ENCODE results near the gene MMP12.
"Not testable (repeated sequence)": the region's sequence is repeated elsewhere in the genome, so short reads cannot be mapped to it uniquely, and the experiment has no call there.

The MMP12 gene

DNA sequence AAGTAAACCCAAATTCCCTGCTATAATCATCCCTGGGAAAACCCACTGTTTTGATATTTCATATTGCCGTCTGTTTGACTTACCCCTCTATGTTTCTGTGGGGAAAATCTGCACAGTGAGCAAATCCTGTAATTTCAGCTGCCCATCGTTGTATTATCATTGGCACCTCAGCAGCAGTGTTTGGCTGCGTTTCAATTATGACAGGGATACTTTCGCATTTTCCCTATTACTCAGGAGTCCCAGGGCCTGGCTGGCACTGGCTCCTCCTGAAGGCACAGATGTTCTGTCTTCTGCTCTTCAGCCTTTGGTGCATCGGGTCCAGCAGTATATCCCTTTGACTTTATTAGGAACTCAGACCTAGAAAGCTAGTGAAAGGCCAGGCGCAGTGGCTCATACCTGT lies 12.2 kb upstream of the MMP12 start:
- no peak overlapping the region for H3K27ac ChIP-seq (ENCODE audit: low read depth, low read length)
- no peak overlapping the region for H3K4me3 ChIP-seq (ENCODE audit: low read depth in 1 of 2, low read length in 2 of 2)
- no peaks in the 10 kb centered on the region for H3K36me3 ChIP-seq (ENCODE audit: insufficient read depth, low read length)
- no peaks in the 10 kb centered on the region for H3K4me1 ChIP-seq (ENCODE audit: insufficient read depth, low read length)
- no peaks in the 10 kb centered on the region for H3K9me3 ChIP-seq (ENCODE audit: low read length)
- no peak overlapping the region for H3K9ac ChIP-seq (ENCODE audit: low read length)
- H3K27me3 ChIP-seq (ENCODE audit: control insufficient read depth in 1 of 2, insufficient read depth in 2 of 2, low read length in 2 of 2), result no peaks in the 10 kb centered on the region

DNA sequence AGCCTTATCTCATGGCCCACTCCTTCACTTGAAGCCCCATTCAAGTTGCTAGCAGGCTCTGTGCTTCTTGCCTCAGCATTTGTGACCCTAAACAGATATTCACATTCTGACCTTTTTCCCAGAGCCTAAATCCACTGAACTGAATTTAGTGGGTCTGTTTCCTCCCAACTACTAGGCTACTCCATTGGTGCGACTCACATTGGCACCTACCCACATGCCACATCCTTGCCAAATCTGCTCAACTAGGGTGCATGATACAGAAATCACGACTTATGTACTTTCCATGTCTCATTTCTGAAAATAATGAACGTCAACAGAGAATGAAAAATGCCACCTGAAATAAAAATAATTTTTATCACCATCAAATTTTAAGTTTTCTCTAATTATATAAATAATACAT lies 8.4 kb upstream of the MMP12 start:
- H3K9ac ChIP-seq (ENCODE audit: low read length), result no peak overlapping the region
- no peaks in the 10 kb centered on the region for H3K4me1 ChIP-seq (ENCODE audit: insufficient read depth, low read length)
- no peaks in the 10 kb centered on the region for H3K27me3 ChIP-seq (ENCODE audit: control insufficient read depth in 1 of 2, insufficient read depth in 2 of 2, low read length in 2 of 2)
- no peaks in the 10 kb centered on the region for H3K9me3 ChIP-seq (ENCODE audit: low read length)
- no peak overlapping the region for H3K4me3 ChIP-seq (ENCODE audit: low read depth in 1 of 2, low read length in 2 of 2)
- no peaks in the 10 kb centered on the region for H3K36me3 ChIP-seq (ENCODE audit: insufficient read depth, low read length)
- H3K27ac ChIP-seq (ENCODE audit: low read depth, low read length), result no peak overlapping the region

DNA sequence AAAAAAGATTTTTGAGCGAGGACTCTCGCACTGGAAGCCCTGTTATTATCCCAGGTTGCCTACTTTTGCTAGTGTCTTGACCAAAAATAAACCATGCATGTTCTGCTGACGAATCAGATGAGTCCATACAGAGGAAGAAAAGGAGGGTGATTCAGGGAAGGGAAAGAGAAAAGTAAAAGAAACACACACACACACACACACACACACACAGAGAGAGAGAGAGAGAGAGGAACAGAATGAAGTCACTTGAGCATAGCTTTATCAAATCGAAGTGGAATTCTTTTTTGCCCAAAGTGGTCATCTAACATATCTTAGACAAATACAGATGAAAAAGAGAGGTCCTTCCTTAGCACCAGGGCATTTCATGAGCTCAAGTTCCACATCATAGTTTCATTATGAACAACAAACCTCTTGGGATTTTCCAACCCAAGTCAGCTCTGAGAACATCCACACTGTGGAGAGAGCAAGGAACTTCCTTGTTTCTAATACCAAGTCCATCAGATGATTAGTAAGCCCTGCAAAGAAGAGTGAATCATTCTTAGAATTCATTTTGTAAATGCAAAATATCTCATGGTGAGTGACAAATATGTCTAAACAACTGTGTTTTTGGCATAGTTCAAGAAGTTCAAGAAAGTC lies 7.7 kb upstream of the MMP12 start:
- Histone ChIP-seq H3K9me3 (ENCODE audit: low read length) (no peaks in the 10 kb centered on the region), H3K4me3 (ENCODE audit: low read depth in 1 of 2, low read length in 2 of 2) (no peak overlapping the region), H3K4me1 (ENCODE audit: insufficient read depth, low read length) (no peaks in the 10 kb centered on the region), H3K9ac (ENCODE audit: low read length) (no peak overlapping the region), H3K27ac (ENCODE audit: low read depth, low read length) (no peak overlapping the region), H3K27me3 (ENCODE audit: control insufficient read depth in 1 of 2, insufficient read depth in 2 of 2, low read length in 2 of 2) (no peaks in the 10 kb centered on the region), H3K36me3 (ENCODE audit: insufficient read depth, low read length) (no peaks in the 10 kb centered on the region)

DNA sequence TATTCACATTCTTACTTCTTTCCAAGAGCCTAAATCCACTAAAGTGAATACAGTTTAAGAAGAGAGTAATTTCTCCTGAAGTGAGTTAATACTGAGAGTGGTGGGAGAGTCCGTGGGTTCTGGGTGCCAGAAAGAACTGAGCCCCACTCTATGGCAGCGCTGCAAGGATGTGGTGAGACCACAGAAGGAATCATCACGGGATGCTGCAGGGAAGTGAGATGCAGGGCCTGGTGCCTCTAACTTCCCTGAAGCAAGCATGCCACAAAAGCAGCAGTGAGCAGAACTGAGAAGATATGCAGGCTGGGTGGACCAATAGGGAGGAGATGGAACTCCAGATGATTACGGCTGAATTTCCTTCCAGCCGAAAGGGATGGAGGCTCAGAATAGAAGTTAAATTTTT lies 5.0 kb upstream of the MMP12 start:
- Histone ChIP-seq H3K27me3 (ENCODE audit: control insufficient read depth in 1 of 2, insufficient read depth in 2 of 2, low read length in 2 of 2) (no peaks in the 10 kb centered on the region), H3K4me1 (ENCODE audit: insufficient read depth, low read length) (no peaks in the 10 kb centered on the region), H3K36me3 (ENCODE audit: insufficient read depth, low read length) (no peaks in the 10 kb centered on the region), H3K9me3 (ENCODE audit: low read length) (no peaks in the 10 kb centered on the region), H3K27ac (ENCODE audit: low read depth, low read length) (no peak overlapping the region), H3K9ac (ENCODE audit: low read length) (no peak overlapping the region), H3K4me3 (ENCODE audit: low read depth in 1 of 2, low read length in 2 of 2) (no peak overlapping the region)

DNA sequence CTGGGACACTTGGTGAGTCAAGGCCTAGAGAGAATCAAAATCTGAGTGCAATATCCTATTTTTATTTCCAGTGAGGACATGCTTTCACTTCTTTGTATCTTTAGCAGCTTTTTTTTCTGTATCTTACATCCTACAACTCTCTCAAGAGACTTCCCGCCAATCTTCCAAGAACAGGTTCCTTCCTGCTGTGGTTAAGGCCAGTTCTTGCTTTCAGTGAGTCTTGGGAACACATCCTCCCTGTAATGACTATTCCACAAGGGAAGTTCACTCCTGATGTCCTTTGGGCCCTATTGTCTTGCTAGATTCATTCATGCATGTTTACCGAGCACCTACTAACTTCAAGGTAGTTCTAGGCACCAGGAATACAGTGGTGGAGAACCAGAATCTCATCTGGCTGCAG lies 3.8 kb upstream of the MMP12 start:
- no peak overlapping the region for H3K27ac ChIP-seq (ENCODE audit: low read depth, low read length)
- no peaks in the 10 kb centered on the region for H3K4me1 ChIP-seq (ENCODE audit: insufficient read depth, low read length)
- no peaks in the 10 kb centered on the region for H3K36me3 ChIP-seq (ENCODE audit: insufficient read depth, low read length)
- H3K4me3 ChIP-seq (ENCODE audit: low read depth in 1 of 2, low read length in 2 of 2), result no peak overlapping the region
- H3K9ac ChIP-seq (ENCODE audit: low read length), result no peak overlapping the region
- H3K9me3 ChIP-seq (ENCODE audit: low read length), result no peaks in the 10 kb centered on the region
- H3K27me3 ChIP-seq (ENCODE audit: control insufficient read depth in 1 of 2, insufficient read depth in 2 of 2, low read length in 2 of 2), result no peaks in the 10 kb centered on the region

DNA sequence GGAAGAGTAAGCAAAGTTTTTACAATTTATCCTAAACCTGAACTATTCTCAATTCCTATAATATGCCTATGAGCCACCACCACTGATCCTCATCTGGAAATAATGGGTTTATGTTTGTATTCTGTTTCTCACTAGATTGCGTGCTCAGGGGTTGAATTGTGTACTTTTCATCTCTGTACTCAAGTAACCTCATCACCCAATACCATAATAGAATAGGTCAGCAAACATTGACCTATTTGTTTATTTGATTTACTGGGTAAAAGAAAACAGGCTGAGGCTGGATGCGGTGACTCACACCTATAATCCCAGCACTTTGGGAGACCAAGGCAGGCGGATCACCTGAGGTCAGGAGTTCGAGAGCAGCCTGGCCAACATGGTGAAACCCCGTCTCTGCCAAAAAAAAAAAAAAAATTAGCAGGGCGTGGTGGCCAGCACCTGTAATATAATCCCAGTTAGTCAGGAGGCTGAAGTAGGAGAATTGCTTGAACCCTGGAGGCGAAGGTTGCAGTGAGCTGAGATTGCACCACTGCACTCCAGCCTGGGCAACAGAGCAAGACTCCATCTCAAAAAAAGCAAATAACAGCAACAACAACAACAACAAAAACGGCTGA lies 5.3 kb downstream of the MMP12 start:
- peaks cover 14% of the 10 kb centered on the region for H3K4me1 ChIP-seq (ENCODE audit: insufficient read depth, low read length)
- H3K9me3 ChIP-seq (ENCODE audit: low read length); H3K27me3 ChIP-seq (ENCODE audit: control insufficient read depth in 1 of 2, insufficient read depth in 2 of 2, low read length in 2 of 2); H3K9ac ChIP-seq (ENCODE audit: low read length); H3K27ac ChIP-seq (ENCODE audit: low read depth, low read length); H3K36me3 ChIP-seq (ENCODE audit: insufficient read depth, low read length); H3K4me3 ChIP-seq (ENCODE audit: low read depth in 1 of 2, low read length in 2 of 2): not testable (repeated sequence)

DNA sequence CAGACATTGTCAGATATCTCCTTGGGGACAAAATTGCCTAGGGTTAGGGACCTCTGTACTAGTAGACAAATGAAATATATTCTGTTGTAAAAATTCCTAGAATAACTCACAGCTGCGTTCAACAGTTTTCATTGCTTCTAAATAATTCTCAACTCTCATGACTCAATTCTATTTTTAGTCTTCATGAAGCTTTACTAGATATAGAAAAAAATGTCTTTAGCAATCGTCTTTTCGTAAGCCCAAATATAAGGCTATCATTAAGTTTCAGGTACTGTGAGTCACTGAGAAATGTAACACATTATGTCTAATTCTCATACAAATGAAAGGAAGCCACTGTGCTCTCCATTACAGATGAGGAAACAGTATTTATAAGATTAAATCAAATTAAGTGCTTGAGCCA lies 6.4 kb downstream of the MMP12 start:
- H3K27me3 ChIP-seq (ENCODE audit: control insufficient read depth in 1 of 2, insufficient read depth in 2 of 2, low read length in 2 of 2), result no peaks in the 10 kb centered on the region
- H3K4me3 ChIP-seq (ENCODE audit: low read depth in 1 of 2, low read length in 2 of 2), result no peak overlapping the region
- H3K9ac ChIP-seq (ENCODE audit: low read length), result no peak overlapping the region
- H3K9me3 ChIP-seq (ENCODE audit: low read length), result no peaks in the 10 kb centered on the region
- H3K4me1 ChIP-seq (ENCODE audit: insufficient read depth, low read length), result peaks cover 25% of the 10 kb centered on the region
- H3K36me3 ChIP-seq (ENCODE audit: insufficient read depth, low read length), result no peaks in the 10 kb centered on the region
- no peak overlapping the region for H3K27ac ChIP-seq (ENCODE audit: low read depth, low read length)

DNA sequence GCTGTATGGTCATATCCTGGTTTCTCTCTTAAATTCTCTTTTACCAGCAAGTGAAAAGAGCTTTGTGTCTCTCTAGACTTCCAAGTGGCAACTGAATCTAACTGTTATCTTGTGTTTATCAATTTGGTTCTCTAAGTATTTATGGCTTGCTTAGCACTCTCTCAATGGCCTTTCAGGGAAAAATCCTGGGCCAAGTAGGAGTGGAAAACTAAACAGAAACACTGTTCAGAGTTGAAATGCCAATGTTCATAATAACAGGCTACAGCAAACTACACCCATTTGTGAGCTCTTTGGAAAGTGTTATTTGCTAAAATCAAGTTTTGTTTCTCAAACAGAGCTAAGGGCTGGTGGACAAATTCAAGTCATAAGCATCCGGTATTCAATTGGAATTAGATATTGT lies 10.1 kb downstream of the MMP12 start:
- H3K27me3 ChIP-seq (ENCODE audit: control insufficient read depth in 1 of 2, insufficient read depth in 2 of 2, low read length in 2 of 2), result no peaks in the 10 kb centered on the region
- H3K4me1 ChIP-seq (ENCODE audit: insufficient read depth, low read length), result peaks cover 25% of the 10 kb centered on the region
- no peaks in the 10 kb centered on the region for H3K36me3 ChIP-seq (ENCODE audit: insufficient read depth, low read length)
- H3K4me3 ChIP-seq (ENCODE audit: low read depth in 1 of 2, low read length in 2 of 2), result no peak overlapping the region
- no peaks in the 10 kb centered on the region for H3K9me3 ChIP-seq (ENCODE audit: low read length)
- H3K27ac ChIP-seq (ENCODE audit: low read depth, low read length), result peak overlapping the region; percentile 55
- no peak overlapping the region for H3K9ac ChIP-seq (ENCODE audit: low read length)

DNA sequence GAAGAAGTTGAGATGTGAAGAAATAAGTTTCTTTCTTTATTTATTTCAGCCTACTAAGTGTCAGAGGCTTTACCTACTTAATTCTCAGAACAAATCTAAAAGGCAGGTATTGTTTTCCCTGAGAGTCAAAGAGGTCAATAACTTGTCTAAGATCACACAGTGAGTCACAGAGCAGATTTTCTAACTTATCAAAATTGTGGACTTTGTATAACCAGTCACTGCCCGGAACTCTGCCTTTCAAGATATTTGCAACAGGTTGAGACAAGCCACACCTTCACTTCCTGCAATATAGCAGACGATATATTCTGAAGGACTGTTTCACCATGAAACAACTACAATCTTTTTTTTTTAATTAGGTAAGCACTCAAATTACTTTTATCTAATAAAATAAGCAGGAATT lies 20.8 kb downstream of the MMP12 start:
- Histone ChIP-seq H3K27ac (ENCODE audit: low read depth, low read length) (no peak overlapping the region), H3K4me1 (ENCODE audit: insufficient read depth, low read length) (peaks cover 11% of the 10 kb centered on the region), H3K9ac (ENCODE audit: low read length) (no peak overlapping the region), H3K9me3 (ENCODE audit: low read length) (no peaks in the 10 kb centered on the region), H3K27me3 (ENCODE audit: control insufficient read depth in 1 of 2, insufficient read depth in 2 of 2, low read length in 2 of 2) (no peaks in the 10 kb centered on the region), H3K4me3 (ENCODE audit: low read depth in 1 of 2, low read length in 2 of 2) (no peak overlapping the region), H3K36me3 (ENCODE audit: insufficient read depth, low read length) (no peaks in the 10 kb centered on the region)

DNA sequence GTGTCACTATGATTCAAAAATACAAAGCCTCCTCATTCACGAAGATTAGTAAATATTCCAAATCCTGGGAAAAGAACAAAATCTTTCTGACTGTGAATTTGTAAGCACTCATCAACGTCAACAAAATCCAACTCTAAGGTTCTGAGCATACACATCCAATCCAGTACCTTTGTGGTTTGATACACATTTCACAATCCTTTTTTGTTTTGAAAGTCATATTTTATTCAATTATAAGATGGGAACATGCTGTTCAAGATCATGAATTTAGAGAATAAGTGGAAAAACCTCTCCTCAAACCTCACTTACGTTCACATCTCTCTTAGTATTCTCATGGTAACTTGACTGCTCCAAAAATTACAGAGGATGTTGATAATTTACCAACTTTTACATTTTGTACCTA lies 21.7 kb downstream of the MMP12 start:
- H3K27ac ChIP-seq (ENCODE audit: low read depth, low read length), result no peak overlapping the region
- no peak overlapping the region for H3K4me3 ChIP-seq (ENCODE audit: low read depth in 1 of 2, low read length in 2 of 2)

DNA sequence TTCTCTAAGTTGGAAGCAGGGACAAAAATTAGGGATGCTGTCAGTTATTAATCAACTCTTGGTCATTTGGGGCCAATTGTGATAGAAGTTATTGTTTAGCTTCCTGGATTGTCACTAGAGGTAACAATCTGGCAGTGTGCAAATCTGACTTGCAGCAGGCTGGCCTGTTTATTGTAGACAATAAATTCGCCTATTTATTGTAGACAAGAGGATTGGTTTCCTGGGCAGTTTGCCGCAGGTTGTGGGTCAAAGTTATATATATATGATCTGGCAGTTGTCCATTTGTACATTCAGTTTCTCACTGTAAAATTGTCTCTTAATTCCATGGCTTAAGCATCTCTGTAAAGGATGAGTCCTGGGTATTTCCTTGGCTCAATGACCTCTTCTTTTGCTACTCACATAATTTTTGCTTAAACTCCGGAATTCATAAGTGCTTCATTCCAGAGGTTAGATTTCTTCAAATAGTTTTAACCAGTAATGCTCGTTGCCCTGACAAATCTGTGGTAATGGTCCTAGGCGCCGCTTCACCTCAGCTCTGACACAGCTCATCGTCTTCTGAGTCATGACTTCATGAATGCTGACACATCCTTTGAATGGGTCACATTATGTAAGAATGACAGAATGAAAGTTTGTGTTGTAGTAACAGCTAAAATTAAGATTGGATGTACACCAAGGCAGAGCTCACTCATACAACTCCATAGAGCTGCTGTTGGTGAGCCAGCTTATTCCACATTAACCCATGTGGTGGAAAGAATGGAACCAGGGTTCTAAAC lies 23.6 kb downstream of the MMP12 start:
- Histone ChIP-seq H3K4me3 (ENCODE audit: low read depth in 1 of 2, low read length in 2 of 2) (no peak overlapping the region), H3K4me1 (ENCODE audit: insufficient read depth, low read length) (peaks cover 11% of the 10 kb centered on the region), H3K9me3 (ENCODE audit: low read length) (no peaks in the 10 kb centered on the region), H3K36me3 (ENCODE audit: insufficient read depth, low read length) (no peaks in the 10 kb centered on the region), H3K27me3 (ENCODE audit: control insufficient read depth in 1 of 2, insufficient read depth in 2 of 2, low read length in 2 of 2) (no peaks in the 10 kb centered on the region), H3K27ac (ENCODE audit: low read depth, low read length) (no peak overlapping the region), H3K9ac (ENCODE audit: low read length) (no peak overlapping the region)

More for the DNA sequence above, 21.7 kb downstream of the MMP12 start:
- Histone ChIP-seq H3K9ac (ENCODE audit: low read length) (no peak overlapping the region), H3K27me3 (ENCODE audit: control insufficient read depth in 1 of 2, insufficient read depth in 2 of 2, low read length in 2 of 2) (no peaks in the 10 kb centered on the region), H3K9me3 (ENCODE audit: low read length) (no peaks in the 10 kb centered on the region), H3K36me3 (ENCODE audit: insufficient read depth, low read length) (no peaks in the 10 kb centered on the region), H3K4me1 (ENCODE audit: insufficient read depth, low read length) (peaks cover 11% of the 10 kb centered on the region)
